OCI-M2 (cell line): Measurements from ENCODE around the gene ACP2.

Source experiments
- DNase-seq: peaks from one replicate; lab custom pipeline; 2025; ENCODE audit not compliant: unreplicated experiment; lab: John Stamatoyannopoulos, UW

The ACP2 gene

GRCh38 chr11:47244448-47245350, 3.9 kb downstream of the ACP2 start:
- DNase-seq: no peak

GRCh38 chr11:47243454-47243853, 5.2 kb downstream of the ACP2 start:
- DNase-seq: no peak

- DNase-seq: no peak
These were observed 5.9 kb downstream of the ACP2 start for GRCh38 chr11:47242596-47243192.

- no peak for DNase-seq
These were observed 6.7 kb downstream of the ACP2 start for GRCh38 chr11:47241841-47242301.

- no peak for DNase-seq
These were observed 8.8 kb downstream of the ACP2 start for GRCh38 chr11:47239852-47240251.

- no peak for DNase-seq
These were observed 12.1 kb downstream of the ACP2 start for GRCh38 chr11:47236482-47236881.

GRCh38 chr11:47235163-47235562, 13.5 kb downstream of the ACP2 start:
- no peak for DNase-seq

- DNase-seq: no peak
These were observed 13.9 kb downstream of the ACP2 start for GRCh38 chr11:47234669-47235100.

GRCh38 chr11:47233989-47234668, 14.5 kb downstream of the ACP2 start:
- DNase-seq: no peak

GRCh38 chr11:47233051-47233450, 15.6 kb downstream of the ACP2 start:
- DNase-seq: no peak

- DNase-seq: no peak
These were observed 19.5 kb downstream of the ACP2 start for GRCh38 chr11:47229161-47229560.

GRCh38 chr11:47225552-47226400, 22.8 kb downstream of the ACP2 start:
- DNase-seq: no peak

- no peak for DNase-seq
These were observed 25.9 kb downstream of the ACP2 start for GRCh38 chr11:47222696-47223095.

- no peak for DNase-seq
These were observed 28.2 kb downstream of the ACP2 start for GRCh38 chr11:47220401-47220821.

- DNase-seq: no peak
These were observed 32.4 kb downstream of the ACP2 start for GRCh38 chr11:47216121-47216798.

GRCh38 chr11:47215366-47215910, 33.2 kb downstream of the ACP2 start:
- no peak for DNase-seq

- DNase-seq: peak; percentile 42
These were observed 34.6 kb downstream of the ACP2 start for GRCh38 chr11:47213950-47214565.

GRCh38 chr11:47212938-47213337, 35.7 kb downstream of the ACP2 start:
- DNase-seq: no peak

GRCh38 chr11:47208628-47209027, 40.0 kb downstream of the ACP2 start:
- no peak for DNase-seq
